ENCODE measurements around the gene PLA2G1B. TPM values are rescaled to one million over a fixed set of nuclear protein-coding genes. Genes with fewer than 3 reads are reported as not detected.
A peak's percentile ranks its signal among the peaks of the same experiment; 100 is the strongest.

PLA2G1B gene
- total and polyA plus RNA-seq, 2 of the 13 experiments (the other 11 are each of a cell fraction or from before 2014, with no cell fraction given), result 0.33 to 1.4 TPM

- TF ChIP-seq ZBTB39 (CRISPR knock-in tag; IDR thresholded peaks at IDR 0.05), result no peak
- peak; percentile 82 for TF ChIP-seq XRCC5 (optimal IDR thresholded peaks at IDR 0.05; ENCODE audit: low read length)
- TF ChIP-seq MTF2 (CRISPR knock-in tag; IDR thresholded peaks at IDR 0.05; ENCODE audit: borderline replicate concordance), result no peak
- no peak for TF ChIP-seq SRF (IDR thresholded peaks at IDR 0.05; ENCODE audit: low read depth, low read length)
- no peak for TF ChIP-seq HDAC6 (IDR thresholded peaks at IDR 0.05; ENCODE audit: low read depth, low read length)
- TF ChIP-seq POLR2AphosphoS5 (IDR thresholded peaks at IDR 0.05; ENCODE audit: low read depth, low read length), result peak; percentile 75
- TF ChIP-seq AHDC1 (CRISPR knock-in tag; IDR thresholded peaks at IDR 0.05; ENCODE audit: borderline replicate concordance), result 0 out of 2 replicates have a peak, but pooled peaks have one; percentile 35
- TF ChIP-seq ZNF335 (CRISPR knock-in tag; IDR thresholded peaks at IDR 0.05), result no peak
- TF ChIP-seq ZNF143 (CRISPR knock-in tag; IDR thresholded peaks at IDR 0.05), result peak; percentile 98
- TF ChIP-seq IRF2 (CRISPR knock-in tag; IDR thresholded peaks at IDR 0.05), result peak; percentile 67
- TF ChIP-seq SP4 (CRISPR knock-in tag; IDR thresholded peaks at IDR 0.05), result peak; percentile 59
- TF ChIP-seq HDAC2 (CRISPR knock-in tag; IDR thresholded peaks at IDR 0.05), result peak; percentile 51; the same call in 1 of the 2 replicates
- TF ChIP-seq ZFY (CRISPR knock-in tag; IDR thresholded peaks at IDR 0.05), result 0 out of 2 replicates have a peak, but pooled peaks have one; percentile 8
- TF ChIP-seq RBFOX2 (IDR thresholded peaks at IDR 0.05; ENCODE audit: low read depth, low read length), result no peak
- TF ChIP-seq ZMYM4 (CRISPR knock-in tag; IDR thresholded peaks at IDR 0.05), result peak; percentile 40
- TF ChIP-seq CREB1 (IDR thresholded peaks at IDR 0.05), result peak; percentile 9; the same call in 1 of the 2 replicates
- peak; percentile 86 for TF ChIP-seq CREB1 (CRISPR knock-in tag; IDR thresholded peaks at IDR 0.05)
- TF ChIP-seq SP140L (CRISPR knock-in tag; IDR thresholded peaks at IDR 0.05; ENCODE audit: borderline replicate concordance), result 0 out of 2 replicates have a peak, but pooled peaks have one; percentile 36
- no peak for TF ChIP-seq CCAR2 (optimal IDR thresholded peaks at IDR 0.05; ENCODE audit: low read depth, low read length)
- TF ChIP-seq FOXO4 (CRISPR knock-in tag; conservative IDR thresholded peaks at IDR 0.05), result no peak
Measured at GRCh38 chr12:120301962-120302815, 25.4 kb downstream of the PLA2G1B start, which contains the start of gene SIRT4 (continued).
